Testis (tissue), 3 donors: ENCODE results near the gene ZCCHC14. TPM values are rescaled to one million over a fixed set of nuclear protein-coding genes. Genes with fewer than 3 reads are reported as not detected.
A peak's percentile ranks its signal among the peaks of the same experiment; 100 is the strongest.

Experiments used
- DNase-seq: peaks from one replicate; pipeline ENCODE4 v3.0.0-alpha.2; 2019
- H3K27ac ChIP-seq, 2 donors: fragments of 200-600 bp; sonication (generic); one replicate each; pipeline ENCODE4 v1.5.1; 2019
- H3K27me3 ChIP-seq: fragments of 200-600 bp; sonication (generic); one replicate; pipeline ENCODE4 v1.5.1; 2019
- H3K36me3 ChIP-seq: fragments of 200-600 bp; sonication (generic); one replicate; pipeline ENCODE4 v1.5.1; 2017; ENCODE audit warnings: low read depth; ENCODE audit errors: missing control alignments
- H3K4me1 ChIP-seq: fragments of 200-600 bp; sonication (generic); one replicate; pipeline ENCODE4 v1.5.1; 2019
- H3K4me3 ChIP-seq, 2 donors: fragments of 200-600 bp; sonication (generic); one replicate each; pipeline ENCODE4 v1.5.1; 2017 to 2019
- H3K9me3 ChIP-seq: fragments of 200-600 bp; sonication (generic); one replicate; pipeline ENCODE4 v1.5.1; 2017
- CTCF ChIP-seq, 3 experiments: fragments of 450-650 bp in 2 of 3; fragments of 200-600 bp in 1 of 3; sonication (generic) in 1 of 3; IDR thresholded peaks; one replicate each; pipeline ENCODE4 v1.5.1; 2016 to 2019; ENCODE audit warnings: antibody characterized with exemption in 3 of 3, mild to moderate bottlenecking in 2 of 3, moderate library complexity in 1 of 3
- POLR2A ChIP-seq: fragments of 450-650 bp; IDR thresholded peaks from one replicate; pipeline ENCODE4 v1.6.1; 2017; ENCODE audit warnings: antibody characterized with exemption, mild to moderate bottlenecking, moderate library complexity
- WGBS, 2 donors: methylation state at CpG; one replicate each; pipeline ENCODE4 v1.1.5; 2018; 5-methylcytosine and 5-hydroxymethylcytosine counted together
- intact Hi-C: fragments of 100-400 bp; cut with DNase I; formaldehyde crosslinking; loops from one replicate; pipeline ENCODE4 v1.15.1; 2023; ENCODE audit warnings: low total_unique reads
- polyA plus RNA-seq: library from polyadenylated mRNA; stranded (reverse); fragments of 350-450 nt; fragmentation: Illumina TruSeq; extraction: RNeasy Lipid Tissue Mini Kit (QIAGEN cat#74804); gene quantifications from one replicate; pipeline ENCODE4 v1.2.3, GENCODE V29; 2014; ENCODE audit warnings: low read depth, low replicate concordance; ENCODE audit not compliant: insufficient read depth
- total RNA-seq, 2 donors: library from RNA; depleted of rRNA; stranded (reverse); fragments of >200 nt; gene quantifications; one replicate each; pipeline ENCODE4 v1.2.3, GENCODE V29; 2016

ZCCHC14 gene
- total and polyA plus RNA-seq, 3 donors from 2014 or later, result 82.3 to 130 (median 94.0) TPM

- TF ChIP-seq CTCF (IDR thresholded peaks at IDR 0.05) (no peak), POLR2A (no peak)
Observed at GRCh38 chr16:87466975-87467501, 25.8 kb downstream of the ZCCHC14 start.

GRCh38 chr16:87465879-87466278, 26.9 kb downstream of the ZCCHC14 start:
- intact Hi-C loops, result no loop called here
- WGBS, 2 donors, result 87% methylated on average over 14 to 15 of the region's 15 CpGs

More at GRCh38 chr16:87466975-87467501, 25.8 kb downstream of the ZCCHC14 start:
- H3K4me1 ChIP-seq, result peaks cover 54% of the 10 kb centered on the region
- no peaks in the 10 kb centered on the region for H3K27me3 ChIP-seq
- no peak overlapping the region for H3K4me3 ChIP-seq
- 86 to 91% methylated on average over 8 of the region's 8 CpGs for WGBS, 2 donors
- intact Hi-C loops, result no loop called here
- DNase-seq, result no peak
- H3K36me3 ChIP-seq, result no peaks in the 10 kb centered on the region
- H3K27ac ChIP-seq, result no peak overlapping the region
- H3K9me3 ChIP-seq, result no peaks in the 10 kb centered on the region

GRCh38 chr16:87465306-87465705, 27.5 kb downstream of the ZCCHC14 start:
- Histone ChIP-seq H3K4me3 (no peak overlapping the region), H3K9me3 (no peaks in the 10 kb centered on the region), H3K36me3 (no peaks in the 10 kb centered on the region), H3K4me1 (peaks cover 51% of the 10 kb centered on the region), H3K27ac (peak overlapping the region; percentile 67 to 89), H3K27me3 (no peaks in the 10 kb centered on the region)
- no peak for TF ChIP-seq POLR2A
- intact Hi-C loops, result no loop called here
- DNase-seq, result peak; percentile 76
- WGBS, 2 donors, result 29 to 43% methylated on average over 8 of the region's 8 CpGs

More at GRCh38 chr16:87465879-87466278, 26.9 kb downstream of the ZCCHC14 start:
- DNase-seq, result no peak
- no peaks in the 10 kb centered on the region for H3K36me3 ChIP-seq
- H3K27ac ChIP-seq, result peak overlapping the region in 1 of 2 donors; percentile 89
- H3K27me3 ChIP-seq, result no peaks in the 10 kb centered on the region
- no peak overlapping the region for H3K4me3 ChIP-seq
- no peak for TF ChIP-seq POLR2A
- TF ChIP-seq CTCF (IDR thresholded peaks at IDR 0.05), result no peak
- H3K9me3 ChIP-seq, result no peaks in the 10 kb centered on the region
- H3K4me1 ChIP-seq, result peaks cover 55% of the 10 kb centered on the region

- Histone ChIP-seq H3K4me1 (peaks cover 48% of the 10 kb centered on the region), H3K27me3 (no peaks in the 10 kb centered on the region), H3K27ac (peak overlapping the region; percentile 67 to 89), H3K9me3 (no peaks in the 10 kb centered on the region), H3K36me3 (no peaks in the 10 kb centered on the region), H3K4me3 (no peak overlapping the region)
- WGBS, 2 donors, result 22 to 23% methylated on average over 12 to 13 of the region's 13 CpGs
- intact Hi-C loops, result no loop called here
- TF ChIP-seq CTCF (IDR thresholded peaks at IDR 0.05) (no peak), POLR2A (no peak)
- DNase-seq, result peak; percentile 82
Observed at GRCh38 chr16:87464691-87465300, 28.0 kb downstream of the ZCCHC14 start.

- H3K36me3 ChIP-seq, result no peaks in the 10 kb centered on the region
- intact Hi-C loops, result no loop called here
- H3K9me3 ChIP-seq, result no peaks in the 10 kb centered on the region
- H3K4me1 ChIP-seq, result peaks cover 48% of the 10 kb centered on the region
- H3K4me3 ChIP-seq, result no peak overlapping the region
- 43 to 56% methylated on average over 22 of the region's 22 CpGs for WGBS, 2 donors
- TF ChIP-seq CTCF (IDR thresholded peaks at IDR 0.05) (no peak), POLR2A (no peak)
- DNase-seq, result peak; percentile 42
- H3K27ac ChIP-seq, result peak overlapping the region; percentile 67 to 89
- H3K27me3 ChIP-seq, result no peaks in the 10 kb centered on the region
Observed at GRCh38 chr16:87463722-87464690, 28.8 kb downstream of the ZCCHC14 start.
